ENCODE results near the gene CYP27C1. TPM values are rescaled to one million over a fixed set of nuclear protein-coding genes. Genes with fewer than 3 reads are reported as not detected.

Gene CYP27C1
- total RNA-seq, 4 donors from 2014 or later, result 0.40 TPM; not detected in 3

- Histone ChIP-seq H3K27ac (no peak overlapping the region), H3K4me3 (replicated peaks in 1 of 3) (no peak overlapping the region), H3K9me3 (no peaks in the 10 kb centered on the region), H3K36me3 (no peaks in the 10 kb centered on the region), H3K27me3 (no peaks in the 10 kb centered on the region), H3K4me1 (no peaks in the 10 kb centered on the region)
- intact Hi-C loops (cut with DNase I), result no loop called here
- WGBS, 2 donors, result 92% methylated on average over 14 to 18 of the region's 18 CpGs
- TF ChIP-seq POLR2A (IDR thresholded peaks at IDR 0.05) (no peak), CTCF (IDR thresholded peaks at IDR 0.05) (no peak)
- no peak for DNase-seq
Measured at GRCh38 chr2:127146071-127146725, 73.9 kb downstream of the CYP27C1 start.

GRCh38 chr2:127145280-127145895 is 74.7 kb downstream of the CYP27C1 start:
- Histone ChIP-seq H3K4me1 (no peaks in the 10 kb centered on the region), H3K36me3 (no peaks in the 10 kb centered on the region), H3K4me3 (replicated peaks in 1 of 3) (no peak overlapping the region), H3K27ac (no peak overlapping the region), H3K9me3 (no peaks in the 10 kb centered on the region), H3K27me3 (no peaks in the 10 kb centered on the region)
- DNase-seq, result no peak
- 60% methylated on average over 1 of the region's 1 CpG; no CpG with 5 or more reads in 1 of the 2 donors for WGBS, 2 donors
- intact Hi-C loops (cut with DNase I), result no loop called here
- no peak for TF ChIP-seq CTCF (IDR thresholded peaks at IDR 0.05)
- TF ChIP-seq POLR2A (IDR thresholded peaks at IDR 0.05), result no peak

- H3K4me3 ChIP-seq (replicated peaks in 1 of 3), result no peak overlapping the region
- no peaks in the 10 kb centered on the region for H3K4me1 ChIP-seq
- intact Hi-C loops (cut with DNase I), result no loop called here
- DNase-seq, result no peak
- no peaks in the 10 kb centered on the region for H3K36me3 ChIP-seq
- TF ChIP-seq POLR2A (IDR thresholded peaks at IDR 0.05), result no peak
- TF ChIP-seq CTCF (IDR thresholded peaks at IDR 0.05), result no peak
- no peaks in the 10 kb centered on the region for H3K9me3 ChIP-seq
- no peak overlapping the region for H3K27ac ChIP-seq
- H3K27me3 ChIP-seq, result no peaks in the 10 kb centered on the region
- 68 to 72% methylated on average over 11 of the region's 11 CpGs for WGBS, 2 donors
Measured at GRCh38 chr2:127143841-127144782, 76.0 kb downstream of the CYP27C1 start.

GRCh38 chr2:127142663-127143630 is 77.2 kb downstream of the CYP27C1 start:
- intact Hi-C loops (cut with DNase I), result no loop called here
- H3K27ac ChIP-seq, result no peak overlapping the region

More at GRCh38 chr2:127142663-127143630, 77.2 kb downstream of the CYP27C1 start:
- DNase-seq, result no peak
- H3K36me3 ChIP-seq, result no peaks in the 10 kb centered on the region
- 88 to 99% methylated on average over 4 of the region's 4 CpGs for WGBS, 2 donors
- H3K4me1 ChIP-seq, result no peaks in the 10 kb centered on the region
- no peak overlapping the region for H3K4me3 ChIP-seq (replicated peaks in 1 of 3)
- TF ChIP-seq POLR2A (IDR thresholded peaks at IDR 0.05) (no peak), CTCF (IDR thresholded peaks at IDR 0.05) (no peak)
- H3K9me3 ChIP-seq, result no peaks in the 10 kb centered on the region
- no peaks in the 10 kb centered on the region for H3K27me3 ChIP-seq

Measured in thyroid gland (tissue), 4 donors.